IMR-90 (cell line): ENCODE measurements around the gene ANKRD31.

Experiments used
- CEBPB ChIP-seq: IDR thresholded peaks from 2 replicates; pipeline ENCODE4 v1.6.1; 2012; ENCODE audit warnings: low read depth, low read length, improper control_type of control experiment
- CTCF ChIP-seq: conservative IDR thresholded peaks from 2 replicates; pipeline ENCODE4 v1.5.1; 2012; ENCODE audit warnings: mild to moderate bottlenecking, low read depth, low read length, improper control_type of control experiment
- MAFK ChIP-seq: IDR thresholded peaks from 2 replicates; pipeline ENCODE4 v1.6.1; 2012; ENCODE audit warnings: low read depth, low read length, improper control_type of control experiment
- RAD21 ChIP-seq: IDR thresholded peaks from 2 replicates; pipeline ENCODE4 v1.6.1; 2012; ENCODE audit warnings: low read length, improper control_type of control experiment
- RCOR1 ChIP-seq: IDR thresholded peaks from 2 replicates; pipeline ENCODE4 v1.6.1; 2012; ENCODE audit warnings: mild to moderate bottlenecking, low read length, improper control_type of control experiment; ENCODE audit not compliant: insufficient replicate concordance

- TF ChIP-seq CTCF, result no peak
- no peak for TF ChIP-seq MAFK
- no peak for TF ChIP-seq RAD21
- no peak for TF ChIP-seq RCOR1
- no peak for TF ChIP-seq CEBPB
These were observed 182.3 kb downstream of the ANKRD31 start for GRCh38 chr5:75054134-75054930.
